GM19455 (cell line): ENCODE measurements around the gene TTC39C.

Source experiments
- ATAC-seq: cut with Tn5 transposase; IDR thresholded peaks from one replicate; pipeline ENCODE4 v1.9.1; 2021; ENCODE audit not compliant: unreplicated experiment

TTC39C gene

GRCh38 chr18:24076950-24077349, 62.4 kb downstream of the TTC39C start:
- ATAC-seq: no peak

- no peak for ATAC-seq
Observed at GRCh38 chr18:24078391-24078790, 63.8 kb downstream of the TTC39C start.

DNA sequence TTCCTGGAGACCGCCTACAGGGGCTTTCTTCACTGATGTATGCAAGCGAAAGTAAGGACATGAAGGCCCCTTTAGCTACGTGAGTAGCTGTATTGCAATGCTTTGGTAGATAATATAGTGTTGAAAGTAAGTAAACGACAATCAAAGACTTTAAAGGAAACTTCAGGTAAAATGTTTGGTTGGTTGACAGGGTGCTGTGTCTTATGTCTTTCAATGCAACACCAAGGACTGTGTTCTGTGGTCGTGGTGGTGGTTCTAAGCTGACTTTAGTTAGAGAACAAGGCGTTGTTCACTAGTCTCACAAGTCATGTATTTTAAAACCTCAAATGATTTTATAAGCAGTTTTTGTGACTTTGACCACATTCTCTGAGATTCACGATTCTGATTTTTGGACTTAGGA, 66.3 kb downstream of the TTC39C start:
- ATAC-seq: no peak

GRCh38 chr18:24083550-24083949, 69.0 kb downstream of the TTC39C start:
- no peak for ATAC-seq

DNA sequence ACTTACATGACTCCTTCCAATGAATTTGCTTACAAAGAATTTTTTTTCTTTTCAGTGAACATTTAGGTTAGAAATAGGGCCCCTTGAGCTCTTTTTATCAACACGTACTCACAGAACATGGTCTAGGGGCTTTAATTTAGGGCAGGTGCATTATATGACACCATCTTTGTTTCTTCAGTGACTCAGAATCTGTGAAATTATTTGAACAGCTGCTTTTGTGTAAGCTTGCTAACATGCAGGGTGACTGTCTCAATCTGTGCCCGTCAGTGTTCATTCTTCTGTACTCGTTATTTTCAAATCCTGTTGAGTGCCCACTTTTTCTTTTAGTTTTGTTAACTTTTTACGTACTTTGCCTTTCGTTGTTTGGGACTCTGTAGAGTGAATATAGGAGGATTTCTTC, 71.5 kb downstream of the TTC39C start:
- ATAC-seq: no peak

- ATAC-seq: no peak
Observed at GRCh38 chr18:24089076-24089475, 74.5 kb downstream of the TTC39C start.

- ATAC-seq: no peak
Observed at GRCh38 chr18:24089515-24090337, 75.2 kb downstream of the TTC39C start.

DNA sequence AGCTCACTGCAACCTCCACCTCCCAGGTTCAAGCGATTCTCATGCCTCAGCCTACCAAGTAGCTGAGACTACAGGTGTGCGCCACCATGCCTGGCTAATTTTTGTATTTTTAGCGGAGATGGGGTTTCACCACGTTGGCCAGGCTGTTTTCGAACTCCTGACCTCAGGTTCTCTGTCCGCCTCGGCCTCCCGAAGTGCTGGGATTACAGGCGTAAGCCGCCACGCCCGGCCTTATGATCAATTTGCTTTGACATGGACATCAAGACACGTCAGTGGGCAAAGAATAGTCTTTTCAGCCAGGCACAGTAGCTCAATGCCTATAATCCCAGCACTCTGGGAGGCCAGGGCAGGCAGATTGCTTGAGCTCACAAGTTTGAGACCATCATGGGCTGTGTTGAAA, 76.3 kb downstream of the TTC39C start:
- ATAC-seq: no peak

- no peak for ATAC-seq
Observed at GRCh38 chr18:24094561-24094960, 80.0 kb downstream of the TTC39C start.

DNA sequence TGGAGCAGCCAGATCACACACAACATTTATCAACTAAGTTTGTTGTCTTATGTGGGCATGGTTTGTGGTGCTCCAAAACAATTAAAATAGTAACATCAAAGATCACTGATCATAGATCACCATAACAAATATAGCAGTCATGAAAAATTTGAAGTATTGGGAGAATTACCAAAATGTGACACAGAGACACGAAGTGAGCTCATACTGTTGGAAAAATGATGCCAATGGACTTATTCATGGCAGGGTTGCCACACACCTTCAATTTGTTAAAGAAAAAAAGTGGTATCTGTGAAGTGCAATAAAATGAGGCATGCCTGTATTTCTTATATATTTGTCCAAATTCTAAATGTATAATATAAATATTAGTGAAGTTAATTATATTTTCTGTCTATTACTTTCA, 81.4 kb downstream of the TTC39C start:
- no peak for ATAC-seq

GRCh38 chr18:24103320-24104021, 88.9 kb downstream of the TTC39C start:
- ATAC-seq: no peak

- no peak for ATAC-seq
Observed at GRCh38 chr18:24104486-24104885, 89.9 kb downstream of the TTC39C start.

DNA sequence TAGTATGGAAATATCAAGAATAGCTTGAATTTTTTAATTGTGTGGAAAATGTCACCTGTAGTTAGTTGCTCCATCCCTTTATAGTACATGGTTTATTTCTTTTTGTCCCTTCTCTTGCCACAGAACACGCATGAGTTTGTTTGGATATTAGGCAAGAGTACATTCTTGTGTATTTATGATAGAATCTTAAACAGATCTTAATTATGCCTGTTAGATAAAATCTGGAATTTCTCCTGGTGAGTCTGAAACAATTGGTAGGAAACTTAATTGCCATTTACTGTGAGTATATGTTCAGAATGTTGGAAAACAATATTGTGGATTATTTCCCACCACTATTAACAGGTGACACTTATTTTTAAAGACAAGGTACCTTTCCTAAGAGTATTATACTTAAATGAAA, 94.1 kb downstream of the TTC39C start:
- ATAC-seq: no peak

- ATAC-seq: no peak
Observed at GRCh38 chr18:24111936-24112335, 97.4 kb downstream of the TTC39C start.

DNA sequence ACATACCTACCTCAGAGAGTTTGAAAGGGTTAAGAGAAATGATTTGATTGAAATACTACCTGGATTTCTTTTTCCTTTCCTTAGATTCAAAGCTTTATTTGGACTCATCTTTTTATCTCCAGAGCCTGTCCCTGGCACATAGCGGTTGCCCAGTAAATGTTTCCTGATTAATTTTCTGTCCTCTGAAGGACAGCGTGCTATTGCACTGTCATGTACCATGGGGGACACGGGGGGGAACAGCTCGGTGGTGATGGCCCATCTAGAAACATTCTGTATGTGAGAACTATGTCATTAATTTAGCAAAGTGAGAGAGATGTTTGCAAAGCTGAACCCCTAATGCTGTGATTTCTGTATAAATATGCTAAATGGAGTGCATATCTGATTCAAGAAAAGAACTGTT, 97.9 kb downstream of the TTC39C start:
- no peak for ATAC-seq

- no peak for ATAC-seq
Observed at GRCh38 chr18:24112874-24113615, 98.5 kb downstream of the TTC39C start.

GRCh38 chr18:24114924-24115549, 100.5 kb downstream of the TTC39C start:
- ATAC-seq: no peak

GRCh38 chr18:24115628-24116027, 101.1 kb downstream of the TTC39C start:
- ATAC-seq: no peak

DNA sequence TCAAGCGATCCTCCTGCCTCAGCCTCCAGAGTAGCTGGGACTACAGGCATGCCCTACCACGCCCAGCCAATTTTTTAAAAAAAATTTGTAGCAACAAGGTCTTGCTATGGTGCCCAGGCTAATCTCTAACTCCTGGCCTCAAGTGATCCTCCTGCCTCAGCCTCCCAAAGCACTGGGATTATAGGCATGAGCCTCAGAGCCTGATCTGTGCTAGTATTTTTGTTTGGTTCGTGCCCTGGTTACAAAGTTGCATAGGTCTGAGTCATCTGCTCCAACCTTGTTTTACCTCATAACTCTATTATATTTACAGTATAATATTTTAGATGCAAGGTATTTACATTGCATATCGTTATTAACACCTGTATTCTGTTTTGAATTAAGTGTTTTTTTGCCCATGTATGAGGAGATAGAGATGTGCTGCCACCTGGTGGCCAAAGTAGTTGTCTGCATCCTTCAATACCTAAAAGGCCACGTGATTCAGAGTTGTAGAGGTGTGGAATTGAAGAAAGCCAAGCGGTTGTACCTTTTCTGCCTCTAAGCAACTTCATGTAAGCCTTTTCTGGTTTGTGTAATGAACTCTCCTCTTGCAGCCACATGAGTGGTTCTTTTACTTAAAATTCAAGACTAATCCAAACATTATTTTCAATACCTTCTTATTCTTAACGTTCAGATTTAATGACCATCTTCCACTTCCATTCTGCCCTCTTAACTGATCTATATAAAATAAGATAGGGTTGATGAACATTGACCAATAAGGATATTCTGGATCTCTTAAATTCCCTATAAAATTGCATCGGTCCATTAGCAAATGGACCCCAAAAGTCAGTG, 104.4 kb downstream of the TTC39C start:
- ATAC-seq: peak; percentile 68

- ATAC-seq: no peak
Observed at GRCh38 chr18:24120676-24121075, 106.1 kb downstream of the TTC39C start.
